Pulmonary artery endothelial cell (primary cell): ENCODE measurements around the gene MCF2L. TPM values are rescaled to one million over a fixed set of nuclear protein-coding genes. Genes with fewer than 3 reads are reported as not detected.
"Not testable (repeated sequence)": the region's sequence is repeated elsewhere in the genome, so short reads cannot be mapped to it uniquely, and the experiment has no call there.

Experiments
- DNase-seq: peaks from one replicate; pipeline ENCODE4 v3.0.0-alpha.2; 2011; ENCODE audit warnings: low read depth, low spot score
- total RNA-seq: library from RNA; depleted of rRNA; stranded (reverse); fragments of >200 nt; gene quantifications from 2 replicates; pipeline ENCODE4 v1.2.3, GENCODE V29; 2014

Gene MCF2L
- total RNA-seq, 1 donor from 2014 or later: under 0.01 TPM

DNA sequence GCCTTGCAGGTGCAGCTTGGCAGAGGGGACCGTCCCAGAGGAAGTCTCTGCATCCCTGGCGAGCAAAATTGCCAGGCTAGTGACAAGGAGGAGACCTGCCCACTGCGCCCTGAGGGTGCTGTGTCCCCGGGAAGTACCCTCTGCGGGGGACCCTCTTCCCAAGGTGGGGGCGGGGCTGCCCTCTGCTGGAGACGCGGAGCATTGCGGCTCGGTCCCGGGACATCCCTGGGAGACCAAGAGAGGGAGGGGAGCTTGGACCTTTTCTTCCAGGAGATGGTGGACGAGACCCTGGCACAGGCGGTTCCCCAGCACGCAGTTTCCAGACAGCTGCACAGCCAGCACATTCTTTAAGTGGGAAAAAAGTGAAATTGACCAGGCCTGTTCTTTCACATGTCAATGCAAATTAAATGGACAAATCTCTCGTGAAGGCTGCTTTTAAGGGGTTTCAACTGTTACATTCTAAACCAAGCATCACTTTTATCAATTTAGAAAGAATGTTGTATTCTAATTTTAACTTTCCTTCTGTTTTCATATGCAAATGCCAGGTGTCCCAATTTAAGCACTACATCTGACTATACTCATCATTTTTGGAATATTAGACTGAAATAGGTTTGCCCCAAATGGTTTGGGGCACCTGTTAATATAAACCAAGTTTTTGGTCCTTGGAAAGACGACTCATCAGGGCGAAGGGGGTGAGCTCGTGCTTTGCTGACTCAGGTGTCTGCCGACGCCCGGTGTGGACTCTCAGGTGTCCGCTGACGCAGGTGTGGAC lies 60.7 kb downstream of the MCF2L start:
- no peak for DNase-seq

DNA sequence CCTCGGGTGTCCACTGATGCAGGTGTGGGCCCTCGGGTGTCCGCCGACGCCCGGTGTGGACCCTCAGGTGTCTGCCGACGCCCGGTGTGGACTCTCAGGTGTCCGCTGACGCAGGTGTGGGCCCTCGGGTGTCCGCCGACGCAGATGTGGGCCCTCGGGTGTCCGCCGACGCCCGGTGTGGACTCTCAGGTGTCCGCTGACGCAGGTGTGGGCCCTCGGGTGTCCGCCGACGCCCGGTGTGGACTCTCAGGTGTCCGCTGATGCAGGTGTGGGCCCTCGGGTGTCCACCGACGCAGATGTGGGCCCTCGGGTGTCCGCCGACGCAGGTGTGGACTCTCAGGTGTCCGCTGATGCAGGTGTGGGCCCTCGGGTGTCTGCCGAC lies 61.2 kb downstream of the MCF2L start:
- DNase-seq: not testable (repeated sequence)

DNA sequence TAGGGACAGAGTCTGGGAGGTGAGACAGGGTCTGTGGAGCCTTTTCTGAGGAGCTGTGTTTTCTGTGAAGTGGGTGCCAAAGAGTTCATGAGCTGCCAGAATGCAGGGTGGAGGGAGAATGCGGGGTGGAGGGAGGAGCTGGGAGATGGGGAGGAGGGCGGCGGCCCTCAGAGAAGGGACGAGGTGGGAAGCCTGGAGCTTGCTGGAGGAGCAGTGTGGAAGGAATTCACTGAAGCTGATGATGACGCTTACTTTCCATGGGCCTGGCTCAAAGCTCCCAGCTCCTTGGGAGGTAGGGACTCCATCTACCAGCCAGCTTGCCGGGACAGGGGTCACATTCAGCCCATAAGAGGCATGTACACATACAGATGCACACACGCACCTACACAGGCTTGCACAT lies 62.5 kb downstream of the MCF2L start:
- no peak for DNase-seq

DNA sequence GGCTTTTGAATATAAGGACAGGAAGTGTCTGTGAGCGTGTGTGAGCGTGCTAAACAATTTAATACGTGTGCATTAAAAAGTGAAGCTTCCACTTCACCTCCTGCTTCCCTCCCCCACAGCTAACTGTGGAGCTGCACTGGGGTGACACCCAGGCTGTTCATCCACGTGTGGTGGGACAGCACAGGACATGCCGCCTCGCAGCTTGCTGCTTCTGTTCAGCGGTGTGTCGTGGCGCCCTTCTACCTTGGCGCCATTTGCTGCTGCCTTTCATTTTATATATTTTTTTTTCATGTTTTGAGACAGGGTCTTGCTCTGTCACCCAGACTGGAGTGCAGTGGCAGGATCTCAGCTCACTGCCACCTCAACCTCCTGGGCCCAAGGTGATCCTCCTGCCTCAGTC lies 63.3 kb downstream of the MCF2L start:
- DNase-seq: no peak

DNA sequence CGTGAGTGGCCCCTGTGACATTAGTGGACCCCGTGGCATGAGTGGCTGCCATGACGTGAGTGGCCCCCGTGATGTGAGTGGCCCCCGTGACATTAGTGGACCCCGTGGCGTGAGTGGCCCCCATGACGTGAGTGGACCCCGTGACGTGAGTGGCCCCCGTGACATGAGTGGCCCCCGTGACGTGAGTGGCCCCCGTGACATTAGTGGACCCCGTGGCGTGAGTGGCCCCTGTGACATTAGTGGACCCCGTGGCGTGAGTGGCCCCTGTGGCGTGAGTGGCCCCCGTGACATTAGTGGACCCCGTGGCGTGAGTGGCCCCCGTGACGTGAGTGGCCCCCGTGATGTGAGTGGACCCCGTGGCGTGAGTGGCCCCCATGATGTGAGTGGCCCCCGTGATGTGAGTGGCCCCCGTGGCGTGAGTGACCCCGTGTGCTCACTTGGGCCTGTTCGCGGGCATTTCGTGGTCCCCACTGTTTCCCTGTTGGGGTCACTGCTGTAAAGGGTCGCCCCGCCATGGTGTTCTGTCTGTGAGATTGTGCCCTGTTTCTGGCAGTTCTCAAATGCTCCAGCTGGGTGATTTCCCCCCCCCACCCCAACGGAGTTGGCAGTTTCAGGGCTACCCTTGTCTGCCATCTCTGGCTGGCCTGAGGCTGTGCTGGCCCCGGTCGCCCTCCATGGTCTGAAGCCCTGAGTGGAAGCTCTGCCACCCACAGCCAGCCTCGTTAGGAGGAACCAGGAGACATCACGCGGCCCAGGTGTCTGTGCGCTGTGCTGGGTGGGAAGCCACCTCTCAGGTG lies 64.2 kb downstream of the MCF2L start:
- no peak for DNase-seq

DNA sequence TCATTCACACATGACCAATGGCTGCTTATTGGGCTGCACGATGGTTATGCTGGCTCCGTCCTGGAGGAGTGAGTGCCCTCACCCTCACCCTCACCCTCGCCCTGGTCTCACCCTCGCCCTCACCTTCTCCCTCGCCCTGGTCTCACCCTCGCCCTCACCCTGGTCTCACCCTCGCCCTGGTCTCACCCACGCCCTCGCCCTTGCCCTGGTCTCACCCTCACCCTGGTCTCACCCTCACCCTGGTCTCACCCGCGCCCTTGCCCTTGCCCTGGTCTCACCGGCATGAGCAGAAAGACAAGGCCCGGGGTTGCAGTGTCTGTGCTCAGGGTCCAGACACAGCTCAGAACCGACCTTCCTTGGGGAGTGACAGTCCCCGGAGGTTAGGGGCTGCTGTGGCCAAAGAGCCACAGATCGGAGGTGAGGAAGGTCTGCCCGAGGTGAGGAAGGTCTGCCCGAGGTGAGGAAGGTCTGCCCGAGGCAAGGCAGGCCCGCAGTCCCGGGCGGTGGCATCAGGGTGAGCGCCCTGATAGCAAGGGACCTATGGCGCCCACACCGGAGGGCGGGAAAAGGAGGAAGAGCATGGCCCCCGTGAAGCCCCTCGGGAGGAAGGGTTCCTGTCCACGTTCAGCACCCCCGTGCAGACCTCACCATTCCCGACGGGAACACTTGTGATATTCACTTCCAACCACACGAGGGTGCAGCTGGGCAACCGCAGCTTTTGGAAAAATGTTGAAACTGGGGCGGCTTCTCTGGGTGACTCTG lies 65.6 kb downstream of the MCF2L start:
- no peak for DNase-seq

DNA sequence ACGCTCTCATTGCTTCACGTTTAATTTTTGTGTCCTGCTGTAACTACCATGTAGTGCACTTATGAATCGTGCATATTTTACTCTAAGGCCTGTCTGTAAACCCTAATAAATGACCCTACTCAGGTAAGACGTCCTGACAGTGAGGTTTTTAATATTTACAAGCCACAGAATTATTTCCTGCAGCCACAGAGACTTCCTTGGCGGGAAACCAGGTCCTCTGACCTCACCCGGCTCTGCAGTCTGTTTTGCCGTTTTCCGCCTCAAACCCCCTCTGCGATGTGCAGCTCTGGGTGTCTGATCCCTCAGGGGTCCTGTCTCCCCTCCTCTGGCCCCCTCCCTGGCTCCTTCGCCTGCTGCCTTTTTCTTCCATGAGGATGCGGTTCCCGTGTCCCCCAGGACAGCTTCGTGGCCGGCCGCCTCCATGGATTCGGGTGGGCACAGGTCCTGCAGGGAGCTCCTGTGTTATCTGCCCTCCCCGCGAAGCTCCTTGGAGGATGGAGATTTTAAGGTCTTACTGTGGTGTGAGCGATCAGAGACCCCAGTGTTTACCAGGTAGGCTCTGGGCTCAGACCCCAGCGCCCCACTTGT lies 66.3 kb downstream of the MCF2L start:
- DNase-seq: no peak

DNA sequence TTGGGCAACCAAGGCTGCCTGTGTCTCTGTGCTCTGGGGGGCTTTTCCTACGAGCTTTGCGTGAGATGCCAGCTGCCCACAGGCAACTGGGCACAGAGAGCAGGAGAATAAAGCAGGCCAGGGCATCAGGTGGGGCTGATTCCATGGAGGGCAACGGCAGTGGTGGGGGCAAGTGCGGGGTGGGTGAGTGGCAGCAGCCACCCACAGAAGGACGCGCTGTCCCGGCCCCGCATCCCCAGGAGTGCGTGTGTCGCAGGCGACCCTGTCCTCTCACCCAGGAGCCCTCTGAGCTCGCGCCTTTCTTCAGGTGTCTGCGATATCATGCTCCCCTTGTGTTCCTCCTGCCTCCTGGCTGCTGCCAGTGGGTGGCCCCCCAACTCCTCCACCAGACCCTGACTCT lies 67.4 kb downstream of the MCF2L start:
- DNase-seq: no peak

DNA sequence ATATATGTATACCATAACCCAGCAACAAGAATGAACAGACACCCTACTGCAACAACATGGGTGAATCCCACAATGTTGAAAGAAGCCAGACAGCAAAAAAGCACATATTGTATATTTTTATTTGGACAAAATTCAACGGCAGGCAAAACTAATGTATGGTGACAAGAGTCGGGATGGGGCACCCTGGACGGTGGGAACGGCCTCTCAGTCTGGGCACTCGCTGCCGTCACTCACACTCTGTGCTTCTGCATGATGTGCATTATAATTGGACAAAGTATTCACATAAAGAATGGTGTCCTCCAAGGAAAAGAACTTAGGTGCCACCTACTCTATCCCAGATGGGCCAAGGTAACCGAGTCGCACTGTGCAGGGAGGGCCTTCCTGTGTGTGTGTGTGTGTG lies 71.0 kb downstream of the MCF2L start:
- no peak for DNase-seq

DNA sequence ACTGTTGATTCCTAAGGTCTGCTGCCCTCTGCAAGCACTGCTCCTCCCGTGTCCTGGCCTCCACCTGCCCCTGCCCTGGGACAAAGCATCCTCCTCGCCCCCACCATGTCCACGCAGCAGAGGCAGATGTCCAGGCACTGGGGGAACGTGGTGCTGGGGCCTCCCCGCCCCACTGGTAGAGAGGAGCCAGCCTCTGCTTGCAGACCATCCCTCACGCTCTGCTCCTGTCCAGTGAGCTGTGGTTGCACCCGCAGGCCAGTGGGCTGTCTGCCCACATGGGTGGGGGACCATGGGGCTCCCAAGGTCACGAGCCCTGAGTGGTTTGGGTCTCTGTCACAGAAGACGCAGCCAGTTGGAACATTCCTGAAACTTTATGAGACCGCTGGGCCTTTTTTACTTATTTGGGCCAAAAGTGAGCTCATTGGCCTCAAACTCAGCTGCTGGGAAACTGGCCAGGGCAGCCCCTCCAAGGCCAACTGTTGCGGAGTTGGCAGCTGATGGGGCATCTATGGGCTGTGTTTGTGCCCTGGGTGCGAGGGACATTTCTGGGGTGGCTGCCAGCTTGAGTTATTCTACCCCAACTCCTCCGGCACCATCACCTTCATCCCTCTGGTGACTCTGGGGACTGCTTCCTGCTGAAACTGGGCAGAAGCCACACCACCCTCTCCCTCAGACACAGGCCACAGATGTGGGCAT lies 71.7 kb downstream of the MCF2L start:
- DNase-seq: no peak

DNA sequence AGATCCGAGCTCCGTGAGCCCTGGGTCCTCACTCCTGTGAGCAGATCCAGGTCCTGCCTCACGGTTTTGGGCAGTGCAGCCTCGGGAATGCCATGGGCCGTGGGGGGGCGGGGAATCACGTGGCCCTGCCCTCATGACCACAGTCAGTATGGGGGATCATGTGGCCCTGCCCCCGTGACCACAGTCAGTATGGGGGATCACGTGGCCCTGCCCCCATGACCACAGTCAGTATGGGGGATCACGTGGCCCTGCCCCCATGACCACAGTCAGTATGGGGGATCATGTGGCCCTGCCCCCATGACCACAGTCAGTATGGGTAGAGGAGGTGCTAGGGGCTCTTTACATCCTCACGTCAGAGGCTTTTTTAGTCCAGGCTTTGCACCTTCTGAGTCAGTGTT lies 72.3 kb downstream of the MCF2L start:
- no peak for DNase-seq

DNA sequence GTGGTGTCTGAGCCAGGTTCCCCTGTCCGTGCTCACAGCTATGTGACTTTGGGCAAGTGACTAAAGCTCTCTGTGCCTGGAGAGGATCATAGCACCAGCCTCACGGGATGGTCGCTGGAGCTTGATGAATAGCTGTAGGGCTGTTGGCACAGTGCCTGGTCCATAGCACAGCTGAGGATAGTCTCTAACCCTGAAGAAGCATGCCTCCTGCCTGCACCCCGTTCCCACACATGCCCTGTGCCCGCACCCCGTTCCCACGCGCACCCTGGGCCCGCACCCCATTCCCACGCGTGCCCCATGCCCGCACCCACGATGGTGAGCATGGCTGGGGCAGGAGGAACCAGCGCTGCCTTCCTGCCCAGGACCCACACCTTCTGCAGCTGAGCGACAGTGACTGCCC lies 72.9 kb downstream of the MCF2L start:
- DNase-seq: no peak

DNA sequence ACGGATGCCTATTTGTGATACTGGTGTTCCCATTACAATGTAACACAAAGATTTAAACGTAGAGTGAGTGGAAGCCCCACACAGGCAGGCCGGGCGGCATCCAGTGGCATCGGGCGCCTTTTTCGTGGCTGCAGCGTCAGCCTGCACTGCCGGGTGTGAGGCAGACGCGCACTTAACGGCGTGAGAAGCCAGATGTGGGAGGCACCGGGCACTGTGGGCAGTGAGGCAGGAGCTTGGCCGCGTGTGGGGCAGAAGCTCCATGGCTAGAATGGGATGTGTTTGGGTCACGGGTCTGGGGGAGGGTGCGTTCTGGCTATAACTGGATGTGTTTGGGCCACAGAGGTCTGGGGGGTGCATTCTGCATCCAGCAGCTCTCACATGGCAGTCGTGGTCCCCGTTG lies 73.4 kb downstream of the MCF2L start:
- DNase-seq: no peak

DNA sequence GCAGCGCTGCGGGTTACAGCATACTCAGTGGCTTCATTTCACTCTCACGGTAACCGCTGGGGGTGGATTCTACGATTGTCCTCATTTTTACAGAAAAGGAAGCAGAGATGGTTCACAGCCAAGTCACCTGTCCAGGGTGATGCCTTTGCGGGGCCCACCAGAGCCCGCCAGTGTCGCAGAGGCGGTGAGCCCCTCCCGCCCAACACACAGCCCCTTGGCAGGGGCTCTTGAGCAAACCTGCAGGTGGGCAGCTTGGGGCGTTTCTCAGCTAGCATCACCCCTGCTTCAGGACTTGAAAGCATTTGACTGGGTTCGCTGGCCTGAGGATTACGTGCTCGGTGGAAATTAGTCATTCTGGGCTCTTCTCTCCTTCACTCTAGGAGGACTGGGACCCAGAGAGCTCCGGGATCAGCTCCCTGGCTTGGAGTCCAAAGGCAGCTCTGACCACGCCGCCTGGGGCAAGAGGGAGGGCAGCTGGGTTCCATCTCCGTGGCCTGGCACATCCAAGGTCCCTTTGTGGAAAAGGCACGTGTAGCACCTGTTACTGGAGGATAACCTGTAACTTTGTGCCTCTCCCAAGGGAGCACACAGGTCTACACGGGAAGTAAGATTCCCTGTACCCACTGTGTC lies 74.1 kb downstream of the MCF2L start:
- no peak for DNase-seq

DNA sequence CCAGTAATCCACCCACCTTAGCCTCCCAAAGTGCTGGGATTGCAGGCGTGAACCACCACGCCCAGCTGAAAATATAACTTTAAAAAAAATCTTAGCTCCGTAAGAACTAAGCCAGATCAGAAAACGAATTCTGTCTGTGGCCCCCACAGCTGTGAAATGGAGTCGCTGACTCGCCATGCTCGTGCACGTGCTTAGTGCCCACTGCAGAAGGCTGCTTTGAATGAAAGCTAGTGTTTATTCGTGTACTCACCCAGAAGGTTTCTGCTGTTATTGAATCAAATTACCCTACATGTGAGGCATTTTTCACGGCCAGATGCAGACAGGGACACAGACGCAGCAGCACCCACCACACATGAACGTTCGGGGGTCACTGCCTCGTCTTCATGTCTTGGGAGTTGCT lies 74.9 kb downstream of the MCF2L start:
- no peak for DNase-seq

DNA sequence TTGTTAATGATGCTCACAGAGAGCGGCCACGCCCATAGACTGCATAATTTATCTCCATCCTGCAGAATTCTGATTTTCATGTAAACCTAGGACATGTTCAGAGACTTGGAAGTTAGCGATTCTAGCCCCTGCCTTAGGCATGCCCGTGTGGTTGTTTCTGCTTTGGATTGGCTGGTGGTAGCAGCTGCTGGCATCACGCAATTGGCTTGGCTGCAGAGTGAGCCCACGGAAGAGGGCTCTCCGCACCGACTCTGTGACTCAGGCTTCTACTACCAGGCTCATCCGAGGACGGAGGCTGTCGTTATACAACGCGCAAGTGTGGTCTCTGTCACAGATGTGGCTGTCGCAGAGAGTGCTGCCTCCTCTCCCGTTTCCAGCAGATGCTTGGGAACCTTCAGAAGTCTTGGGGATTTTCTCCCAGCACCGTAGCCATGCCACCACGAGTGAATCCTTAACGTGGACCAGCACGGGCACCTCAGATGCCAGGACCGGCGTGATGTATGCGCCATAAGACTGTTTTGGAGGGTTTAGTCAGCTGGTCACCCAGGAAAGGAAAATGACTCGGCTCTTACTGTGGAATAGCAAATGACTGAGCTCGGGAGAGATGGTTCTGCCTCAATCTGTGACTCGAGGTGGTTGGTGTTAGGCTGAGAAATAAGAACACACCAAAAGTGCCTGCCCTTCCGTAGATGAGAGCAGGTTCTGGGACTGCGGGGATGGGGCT lies 75.5 kb downstream of the MCF2L start:
- no peak for DNase-seq

DNA sequence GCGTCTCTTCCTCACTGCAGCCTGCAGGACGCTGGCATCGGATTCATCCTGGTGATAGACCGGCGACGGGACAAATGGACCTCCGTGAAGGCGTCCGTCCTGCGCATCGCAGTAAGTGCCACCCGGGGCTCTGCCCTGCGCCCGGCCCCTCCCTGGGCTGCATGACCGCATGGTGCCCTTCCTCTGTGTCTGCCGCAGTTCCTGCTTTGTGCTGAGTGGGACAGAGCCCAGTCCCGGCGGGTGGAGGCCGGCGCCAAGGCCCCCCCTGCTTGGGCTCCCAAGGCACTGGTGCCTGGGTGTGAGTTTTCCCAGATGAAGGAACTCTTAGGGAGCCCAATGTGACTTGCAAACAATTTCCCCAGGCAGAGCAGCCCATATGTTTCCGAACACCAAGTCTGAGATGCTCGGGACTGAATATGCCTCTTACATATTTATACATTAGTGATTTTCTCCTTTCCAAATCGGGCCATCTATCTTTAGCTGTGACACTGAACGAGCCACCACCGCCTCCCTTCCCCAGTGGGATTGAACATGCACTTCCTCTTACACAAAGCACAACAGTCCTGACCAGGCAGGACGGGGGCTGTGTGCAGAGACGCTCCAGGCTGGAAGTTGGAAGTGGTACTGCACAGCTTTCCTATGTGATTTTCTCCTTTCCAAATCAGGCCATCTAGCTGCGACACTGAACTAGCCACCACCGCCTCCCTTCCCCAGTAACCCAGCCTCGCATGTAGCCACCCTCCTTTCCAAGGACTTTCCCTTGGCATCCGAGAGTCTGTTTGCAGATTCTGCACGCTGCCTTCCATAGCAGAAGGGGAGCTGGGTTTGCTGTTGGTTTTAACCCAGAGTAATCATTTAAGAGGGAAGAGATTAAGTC lies 76.5 kb downstream of the MCF2L start:
- no peak for DNase-seq

DNA sequence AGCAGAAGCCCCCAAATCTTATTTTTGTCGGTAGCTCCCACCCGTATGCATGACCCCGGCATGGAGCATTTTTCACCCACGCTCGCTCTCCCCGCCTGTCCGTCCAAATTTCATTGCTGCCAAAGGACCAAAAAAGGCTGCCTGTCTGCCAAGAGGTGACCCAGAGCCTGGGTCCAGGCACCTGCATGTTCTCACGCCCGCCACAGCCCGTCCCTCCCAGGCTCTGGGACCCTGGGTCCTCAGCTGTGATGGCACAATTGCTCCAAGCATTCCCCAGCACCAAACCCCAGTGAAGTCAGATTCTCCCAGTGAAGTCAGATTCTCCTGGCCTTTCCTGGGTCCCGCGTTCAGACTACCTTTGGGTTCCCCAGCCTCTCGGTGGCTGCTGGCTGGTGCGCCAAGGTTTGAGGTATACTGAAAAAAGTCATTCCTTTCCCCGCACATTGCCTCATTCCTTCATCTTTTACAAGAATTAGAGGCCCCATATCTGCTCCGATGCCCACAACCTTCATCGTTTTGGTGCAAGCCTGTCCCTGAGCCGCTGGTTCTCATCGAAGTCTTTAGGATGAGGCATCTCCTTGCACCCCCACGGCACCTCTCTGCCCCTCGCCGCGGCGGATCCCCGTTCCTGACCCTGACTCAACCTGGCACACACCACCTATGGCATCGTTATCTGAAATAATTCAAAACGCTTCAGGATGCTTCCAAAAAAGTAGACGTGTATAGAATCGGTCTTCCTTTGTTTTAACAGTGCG lies 77.3 kb downstream of the MCF2L start:
- no peak for DNase-seq

DNA sequence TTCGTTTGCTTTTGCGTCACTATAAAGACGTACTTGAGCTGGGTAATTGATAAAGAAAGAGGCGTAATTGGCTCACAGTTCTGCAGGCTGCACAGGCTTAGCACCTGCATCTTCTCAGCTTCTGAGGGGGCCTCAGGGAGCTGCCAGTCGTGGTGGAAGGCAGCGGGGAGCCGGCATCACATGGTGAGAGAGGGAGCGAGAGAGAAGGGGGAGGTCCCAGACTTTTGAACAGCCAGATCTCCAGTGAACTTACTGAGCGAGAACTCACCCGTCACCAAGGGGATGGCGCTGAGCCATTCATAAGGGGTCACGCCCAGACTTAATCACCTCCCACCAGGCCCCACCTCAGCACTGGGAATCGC lies 77.8 kb downstream of the MCF2L start:
- DNase-seq: no peak
